ENCODE data around the gene DAND5.
"Not testable (repeated sequence)": the region's sequence is repeated elsewhere in the genome, so short reads cannot be mapped to it uniquely, and the experiment has no call there.

Gene DAND5

GRCh38 chr19:12952488-12953137 is 16.8 kb upstream of the DAND5 start:
- no peak for DNase-seq (ENCODE audit: low spot score)
- TF ChIP-seq CTCF (IDR thresholded peaks at IDR 0.05; ENCODE audit: borderline replicate concordance, control extremely low read depth, extremely low read depth, insufficient read depth, missing control alignments): no peak
- in situ Hi-C loops (cut with MboI; ENCODE audit: low sequenced_read_pairs, unreplicated experiment): no loop called here

- DNase-seq (ENCODE audit: low spot score): no peak
- in situ Hi-C loops (cut with MboI; ENCODE audit: low sequenced_read_pairs, unreplicated experiment): no loop called here
- TF ChIP-seq CTCF (IDR thresholded peaks at IDR 0.05; ENCODE audit: borderline replicate concordance, control extremely low read depth, extremely low read depth, insufficient read depth, missing control alignments): no peak
Observed at GRCh38 chr19:12953138-12953798, 16.1 kb upstream of the DAND5 start.

- DNase-seq (ENCODE audit: low spot score): no peak
- no peak for TF ChIP-seq CTCF (IDR thresholded peaks at IDR 0.05; ENCODE audit: borderline replicate concordance, control extremely low read depth, extremely low read depth, insufficient read depth, missing control alignments)
- in situ Hi-C loops (cut with MboI; ENCODE audit: low sequenced_read_pairs, unreplicated experiment): no loop called here
Observed at GRCh38 chr19:12953799-12954611, 15.4 kb upstream of the DAND5 start.

GRCh38 chr19:12954612-12954962 is 14.8 kb upstream of the DAND5 start:
- TF ChIP-seq CTCF (IDR thresholded peaks at IDR 0.05; ENCODE audit: borderline replicate concordance, control extremely low read depth, extremely low read depth, insufficient read depth, missing control alignments): no peak
- in situ Hi-C loops (cut with MboI; ENCODE audit: low sequenced_read_pairs, unreplicated experiment): no loop called here
- no peak for DNase-seq (ENCODE audit: low spot score)

- in situ Hi-C loops (cut with MboI; ENCODE audit: low sequenced_read_pairs, unreplicated experiment); DNase-seq (ENCODE audit: low spot score): not testable (repeated sequence)
Observed at GRCh38 chr19:12955575-12955974, 13.8 kb upstream of the DAND5 start.

- no peak for TF ChIP-seq CTCF (IDR thresholded peaks at IDR 0.05; ENCODE audit: borderline replicate concordance, control extremely low read depth, extremely low read depth, insufficient read depth, missing control alignments)
- no peak for DNase-seq (ENCODE audit: low spot score)
- in situ Hi-C loops (cut with MboI; ENCODE audit: low sequenced_read_pairs, unreplicated experiment): no loop called here
Observed at GRCh38 chr19:12955996-12956395, 13.4 kb upstream of the DAND5 start.

Measured in GM13976 (cell line).